ENCODE measurements around the gene CFAP251.

DNA sequence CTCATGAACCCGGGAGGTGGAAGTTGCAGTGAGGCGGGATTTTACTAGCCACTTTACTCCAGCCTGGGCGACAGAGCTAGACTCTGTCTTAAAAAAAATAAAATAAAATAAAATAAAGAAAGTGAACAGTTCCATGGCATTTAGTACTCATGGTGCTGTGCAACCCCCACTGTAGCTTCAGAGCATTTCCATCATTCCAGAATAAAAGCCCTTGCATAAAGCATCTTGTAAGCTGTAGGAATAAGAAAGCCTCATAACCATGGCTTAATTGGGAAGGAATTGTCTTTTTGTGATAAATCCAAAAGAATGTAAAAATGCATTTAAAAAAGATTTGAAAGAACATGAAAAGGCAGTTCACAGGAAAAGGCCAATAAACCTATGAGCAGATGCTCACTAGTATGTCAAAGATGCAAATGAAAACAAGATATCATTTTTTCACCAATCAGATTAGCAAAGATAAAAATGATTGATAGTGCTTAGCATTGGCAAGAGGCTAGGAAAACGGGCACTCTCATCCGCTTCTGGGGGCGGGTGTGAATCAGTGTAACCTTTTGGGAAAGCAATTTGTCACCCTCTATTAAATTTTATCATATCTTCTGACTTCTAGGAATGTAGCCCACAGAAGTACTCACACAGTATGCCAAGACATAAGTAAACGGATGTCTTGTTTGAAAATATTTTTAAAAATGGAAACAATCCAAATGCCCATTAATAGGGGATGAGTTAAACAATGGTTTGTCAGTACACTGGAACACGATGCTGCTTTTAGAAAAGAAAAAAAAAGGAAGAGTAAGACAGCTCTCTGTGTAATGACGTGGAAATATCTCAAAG, 46.6 kb downstream of the CFAP251 start:
- no peak for TF ChIP-seq POLR2A (IDR thresholded peaks at IDR 0.05; ENCODE audit: low read depth)
- TF ChIP-seq, protein P1, sequence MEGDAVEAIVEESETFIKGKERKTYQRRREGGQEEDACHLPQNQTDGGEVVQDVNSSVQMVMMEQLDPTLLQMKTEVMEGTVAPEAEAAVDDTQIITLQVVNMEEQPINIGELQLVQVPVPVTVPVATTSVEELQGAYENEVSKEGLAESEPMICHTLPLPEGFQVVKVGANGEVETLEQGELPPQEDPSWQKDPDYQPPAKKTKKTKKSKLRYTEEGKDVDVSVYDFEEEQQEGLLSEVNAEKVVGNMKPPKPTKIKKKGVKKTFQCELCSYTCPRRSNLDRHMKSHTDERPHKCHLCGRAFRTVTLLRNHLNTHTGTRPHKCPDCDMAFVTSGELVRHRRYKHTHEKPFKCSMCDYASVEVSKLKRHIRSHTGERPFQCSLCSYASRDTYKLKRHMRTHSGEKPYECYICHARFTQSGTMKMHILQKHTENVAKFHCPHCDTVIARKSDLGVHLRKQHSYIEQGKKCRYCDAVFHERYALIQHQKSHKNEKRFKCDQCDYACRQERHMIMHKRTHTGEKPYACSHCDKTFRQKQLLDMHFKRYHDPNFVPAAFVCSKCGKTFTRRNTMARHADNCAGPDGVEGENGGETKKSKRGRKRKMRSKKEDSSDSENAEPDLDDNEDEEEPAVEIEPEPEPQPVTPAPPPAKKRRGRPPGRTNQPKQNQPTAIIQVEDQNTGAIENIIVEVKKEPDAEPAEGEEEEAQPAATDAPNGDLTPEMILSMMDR (IDR thresholded peaks at IDR 0.05): no peak
